ENCODE results near the gene SOHLH1.

SOHLH1 gene

GRCh38 chr9:135699440-135699839 is at the start of gene SOHLH1:
Gene SOHLH1 (minus strand): TSS chr9:135699481. CDS start chr9:135699467, 14 bp downstream.
- DNase-seq: no peak

DNA sequence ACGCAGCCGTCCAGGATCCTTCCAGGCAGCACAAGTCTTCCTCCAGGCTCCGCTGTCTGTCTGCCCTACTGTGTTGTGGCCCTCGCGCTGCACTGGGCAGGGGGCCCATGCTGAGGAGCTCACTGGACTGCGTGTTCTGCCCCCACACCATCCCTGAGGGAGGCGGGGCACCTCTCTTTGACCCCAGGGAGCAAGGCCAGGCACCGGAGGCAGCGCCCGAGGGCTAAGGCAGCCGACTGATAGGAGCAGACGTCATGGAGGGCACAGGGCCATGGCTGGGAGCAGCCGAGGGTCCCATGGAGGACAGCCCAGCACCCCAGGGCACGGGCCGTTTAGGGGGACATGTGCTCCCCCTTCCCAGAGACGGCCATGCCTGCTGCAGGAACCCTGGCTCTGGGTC is 49.4 kb upstream of the SOHLH1 start:
- DNase-seq: no peak

- no peak for DNase-seq
Observed at GRCh38 chr9:135747311-135747710, 48.0 kb upstream of the SOHLH1 start.

GRCh38 chr9:135746565-135746964 is 47.3 kb upstream of the SOHLH1 start:
- DNase-seq: no peak

DNA sequence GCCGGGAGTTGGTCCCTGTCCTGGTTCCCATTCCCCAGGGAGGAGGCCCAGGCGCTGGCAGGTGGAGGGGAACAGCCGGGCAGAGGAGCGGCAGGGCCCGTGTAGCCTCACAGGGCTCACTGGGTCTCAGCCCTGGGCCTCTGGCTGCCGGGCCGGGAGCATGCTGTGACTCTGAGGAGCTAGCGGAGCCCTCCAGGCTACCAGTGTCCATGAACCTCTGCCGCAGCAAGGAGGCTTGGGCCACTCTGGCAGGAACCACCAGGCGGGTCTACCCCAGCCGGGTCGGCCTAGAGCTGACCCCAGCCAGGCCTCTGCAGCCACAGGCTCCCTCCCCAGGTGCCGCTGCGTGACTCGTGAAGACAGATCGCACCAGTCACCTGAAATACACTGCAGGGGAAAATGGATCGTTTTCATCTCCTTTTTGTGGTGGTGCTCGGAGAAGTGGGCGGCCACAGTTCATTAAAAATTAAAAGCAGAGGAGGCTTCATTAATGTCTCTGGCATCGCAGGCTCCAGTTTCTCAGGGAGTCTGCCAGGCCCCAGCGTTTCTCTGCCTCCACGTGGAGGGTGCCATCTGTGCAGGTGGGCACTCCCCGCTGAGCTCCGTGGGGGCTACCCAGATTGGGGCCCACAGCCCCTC is 46.5 kb upstream of the SOHLH1 start:
- no peak for DNase-seq

DNA sequence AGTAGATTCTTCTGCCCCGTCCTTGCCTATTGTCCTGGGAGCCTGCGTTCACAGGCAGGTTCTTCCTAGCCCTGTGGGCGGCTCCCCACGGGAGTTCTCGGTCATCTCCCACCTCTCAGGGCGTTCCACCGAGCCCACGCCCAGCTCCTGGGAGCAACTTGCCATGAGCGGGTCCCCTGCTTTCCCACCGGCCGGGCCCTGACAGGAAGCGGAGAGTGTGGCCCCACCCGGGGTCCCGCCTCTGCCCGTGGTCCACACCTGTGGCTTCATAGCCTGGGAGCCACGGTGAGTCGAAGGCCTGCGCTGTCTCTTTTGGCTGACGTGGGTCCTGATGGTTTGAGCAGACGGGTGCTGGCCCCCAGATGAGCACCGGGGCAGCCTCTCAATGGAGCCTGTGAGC is 45.9 kb upstream of the SOHLH1 start:
- DNase-seq: no peak

- no peak for DNase-seq
Observed at GRCh38 chr9:135744333-135745070, 45.2 kb upstream of the SOHLH1 start.

GRCh38 chr9:135743546-135744332 is 44.5 kb upstream of the SOHLH1 start:
- DNase-seq: no peak

DNA sequence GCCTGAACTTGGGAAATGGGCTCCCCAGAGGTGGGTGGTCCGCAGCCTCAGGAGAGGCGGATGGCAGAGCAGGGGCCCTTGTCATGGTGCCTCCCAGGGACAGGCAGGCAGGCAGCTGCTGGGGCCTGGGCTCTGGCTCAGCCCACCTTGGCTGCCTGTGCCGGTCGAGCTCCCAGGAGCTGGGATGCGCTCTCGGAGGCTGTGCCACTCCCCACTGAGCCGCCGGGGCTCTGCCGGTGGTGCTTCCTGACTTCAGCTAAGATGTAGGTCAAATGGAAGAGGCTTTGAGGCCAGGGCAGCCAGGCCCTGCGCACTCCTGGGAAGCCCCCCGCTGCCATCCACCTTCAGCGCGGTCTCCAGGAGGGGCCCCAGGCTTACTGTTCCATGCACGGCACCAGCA is 43.7 kb upstream of the SOHLH1 start:
- no peak for DNase-seq

DNA sequence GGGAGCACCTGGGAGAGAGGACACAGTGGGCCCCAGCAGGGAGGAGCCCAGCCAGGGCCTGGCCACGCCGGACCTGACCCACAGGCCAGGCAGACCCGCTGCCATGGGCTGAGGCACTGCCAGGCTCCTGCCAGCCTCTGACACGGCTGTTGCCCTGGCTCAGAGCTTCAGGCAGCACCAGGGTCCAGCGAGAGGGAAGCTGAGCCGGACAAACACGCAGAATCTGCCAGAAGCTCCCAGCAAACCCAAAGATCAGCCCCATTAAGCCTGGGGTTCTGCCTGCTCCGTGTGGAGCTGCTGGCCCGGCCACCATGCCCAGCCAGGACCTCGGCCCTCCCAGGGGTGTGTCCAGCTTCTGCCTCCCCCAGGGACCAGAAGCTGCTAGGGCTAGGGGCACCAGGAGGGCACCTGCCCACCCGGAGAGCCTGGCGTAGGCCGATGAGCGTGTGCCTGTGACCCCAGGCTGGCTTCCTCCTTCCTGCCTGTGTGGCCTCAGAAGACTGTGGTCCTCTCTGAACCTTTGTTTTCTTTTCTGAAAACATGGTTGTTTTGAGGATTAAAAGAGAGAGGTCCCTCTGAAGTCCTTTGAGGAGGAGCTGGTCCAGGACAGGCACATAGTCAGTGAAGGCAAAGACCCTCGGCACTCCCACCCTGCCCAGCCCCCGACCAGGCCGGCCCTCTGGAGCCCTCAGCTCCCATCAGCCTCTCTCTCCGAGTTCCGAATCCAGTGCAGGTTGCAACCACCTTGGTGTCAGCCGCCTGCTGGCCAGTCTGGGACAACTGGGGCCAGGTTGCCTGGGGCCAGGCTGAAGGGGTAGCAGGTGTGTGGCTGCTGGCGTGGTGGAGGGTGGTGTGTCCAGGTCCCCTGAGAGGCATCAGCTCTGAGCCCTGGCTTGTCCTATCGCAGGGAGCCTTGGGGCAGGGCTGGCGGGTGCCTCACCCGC is 42.3 kb upstream of the SOHLH1 start:
- no peak for DNase-seq

GRCh38 chr9:135739271-135740220 is 40.3 kb upstream of the SOHLH1 start:
- DNase-seq: no peak

- no peak for DNase-seq
Observed at GRCh38 chr9:135737840-135738521, 38.7 kb upstream of the SOHLH1 start.

- DNase-seq: no peak
Observed at GRCh38 chr9:135736979-135737839, 37.9 kb upstream of the SOHLH1 start.

GRCh38 chr9:135736272-135736978 is 37.1 kb upstream of the SOHLH1 start:
- no peak for DNase-seq

DNA sequence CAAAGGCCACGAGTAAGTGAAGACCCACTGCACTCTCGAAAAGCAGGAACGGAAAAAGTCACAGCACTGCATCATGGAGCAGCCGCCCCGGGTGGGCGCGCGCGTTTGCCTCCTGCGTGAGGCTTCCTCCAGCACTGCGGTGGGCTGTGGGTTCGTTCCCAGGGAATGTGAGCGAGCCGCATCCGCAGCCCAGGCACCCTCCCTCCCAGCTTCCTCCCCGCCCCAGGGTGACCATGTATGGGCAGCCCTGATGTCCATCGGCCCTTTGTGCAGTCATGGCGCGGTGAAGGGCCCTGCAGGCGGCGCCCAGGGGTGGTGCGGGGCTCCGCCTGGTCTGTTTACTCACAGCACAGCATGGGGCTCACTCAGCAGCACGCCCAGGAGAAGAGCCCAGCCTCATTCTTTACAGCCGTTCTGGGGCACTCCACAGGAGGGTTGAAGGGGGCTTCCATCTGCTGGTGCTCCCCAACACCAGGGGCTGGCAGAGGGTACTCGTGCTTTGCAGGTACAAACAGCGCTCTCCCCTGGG is 35.4 kb upstream of the SOHLH1 start:
- DNase-seq: no peak

DNA sequence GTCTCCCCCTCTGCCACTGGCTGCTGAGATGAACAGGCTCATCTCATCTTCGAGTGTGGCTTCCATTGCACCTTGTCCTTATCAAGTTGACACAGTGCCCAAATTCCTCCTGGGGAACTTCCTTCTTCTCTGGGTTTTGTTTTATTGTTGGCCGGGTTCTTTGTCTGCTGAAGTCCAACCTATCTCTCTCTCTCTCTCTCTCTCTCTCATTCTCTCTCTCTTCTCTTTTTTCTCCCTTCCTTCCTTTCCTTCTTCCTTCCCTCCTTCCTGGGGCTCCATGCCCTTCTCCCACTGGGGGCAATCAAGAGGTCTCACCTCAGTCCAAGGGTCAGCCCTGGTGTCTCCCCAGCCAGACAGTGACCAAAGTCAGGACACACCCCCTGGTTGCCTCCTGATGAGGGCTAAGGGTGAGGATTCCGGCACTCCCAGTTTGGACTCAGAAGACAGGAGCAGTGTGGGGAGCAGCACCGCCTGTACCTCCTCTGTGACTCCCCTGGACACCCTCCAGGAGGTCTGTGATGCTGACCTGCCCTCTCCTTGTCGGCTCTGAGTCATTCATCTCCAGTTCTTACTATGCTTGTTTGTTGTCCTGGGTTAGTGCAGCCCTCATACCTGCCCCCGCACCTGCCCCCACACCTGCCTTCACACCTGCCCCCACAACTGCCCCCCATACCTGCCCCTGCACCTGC is 33.4 kb upstream of the SOHLH1 start:
- no peak for DNase-seq

- no peak for DNase-seq
Observed at GRCh38 chr9:135731454-135731853, 32.2 kb upstream of the SOHLH1 start.

GRCh38 chr9:135729480-135729879 is 30.2 kb upstream of the SOHLH1 start:
- DNase-seq: no peak

Data from NCI-H1417 treated with DMSO at 0.1 percent for 48 hours (cell line).